Upper lobe of left lung (tissue), 6 donors: ENCODE measurements around the gene POFUT2. TPM values are rescaled to one million over a fixed set of nuclear protein-coding genes. Genes with fewer than 3 reads are reported as not detected.

Experiments used
- ATAC-seq, 2 donors: fragments of 200-7000 bp; cut with Tn5 transposase; one replicate each; pipeline ENCODE4 v1.9.1; 2022; ENCODE audit warnings: mild to moderate bottlenecking in 2 of 2, moderate library complexity in 2 of 2; ENCODE audit not compliant: low FRiP score in 2 of 2
- DNase-seq, 2 donors: peaks; one replicate each; pipeline ENCODE4 v3.0.0-alpha.2; 2019 to 2020
- H3K27ac ChIP-seq, 4 donors: fragments of 200-600 bp; sonication (generic); one replicate each; pipeline ENCODE4 v1.5.1; 2016 to 2019
- H3K27me3 ChIP-seq, 4 donors: fragments of 200-600 bp; sonication (generic); one replicate each; pipeline ENCODE4 v1.5.1; 2017 to 2019
- H3K36me3 ChIP-seq, 4 donors: fragments of 200-600 bp; sonication (generic); one replicate each; pipeline ENCODE4 v1.5.1; 2016 to 2019
- H3K4me1 ChIP-seq, 4 donors: fragments of 200-600 bp; sonication (generic); one replicate each; pipeline ENCODE4 v1.5.1; 2018 to 2019
- H3K4me3 ChIP-seq, 4 donors: fragments of 200-600 bp; sonication (generic); one replicate each; pipeline ENCODE4 v1.5.1; 2017 to 2019; ENCODE audit warnings: mild to moderate bottlenecking in 2 of 4, moderate library complexity in 1 of 4
- H3K9me3 ChIP-seq, 4 donors: fragments of 200-600 bp; sonication (generic); one replicate each; pipeline ENCODE4 v1.5.1; 2018 to 2019
- EP300 ChIP-seq, 4 donors: sonication (generic); formaldehyde crosslinking; IDR thresholded peaks; one replicate each; pipeline ENCODE4 v1.5.1; 2017; ENCODE audit warnings: antibody characterized with exemption in 4 of 4, control low read depth in 2 of 4
- POLR2A ChIP-seq, 4 donors: fragments of 450-650 bp; IDR thresholded peaks; one replicate each; pipeline ENCODE4 v1.5.1; 2016 to 2017; ENCODE audit warnings: antibody characterized with exemption in 4 of 4, mild to moderate bottlenecking in 2 of 4
- POLR2AphosphoS5 ChIP-seq, 2 donors: sonication (generic); formaldehyde crosslinking; IDR thresholded peaks; one replicate each; pipeline ENCODE4 v1.5.1; 2017; ENCODE audit warnings: antibody characterized with exemption in 2 of 2
- WGBS, 2 donors: methylation state at CpG; one replicate each; pipeline ENCODE4 v1.1.5; 2017 to 2018; 5-methylcytosine and 5-hydroxymethylcytosine counted together
- total RNA-seq, 6 donors: library from RNA; depleted of rRNA in 4 of 6; stranded (reverse); fragments of >200 nt in 4 of 6; gene quantifications; one replicate each; pipeline versions ENCODE4 v1.1.0 to v1.2.1, GENCODE V29; 2016 to 2021
- TF ChIP-seq, protein P1 (sequence below), 6 experiments: fragments of 450-650 bp in 4 of 6; fragments of 200-600 bp in 2 of 6; sonication (generic) in 2 of 6; IDR thresholded peaks; one replicate each; pipeline ENCODE4 v1.5.1; 2016 to 2019; ENCODE audit warnings: antibody characterized with exemption in 6 of 6
- donor health status: DM: no; HTN: no; CAD: no; lungs with moderate emphysema.
- donor health status: DM: no; HTN: yes; CAD: no; lungs with severe emphysema.

POFUT2 gene
- total RNA-seq, 6 donors from 2014 or later = 19.9 to 89.1 (median 32.5) TPM

GRCh38 chr21:45253180-45253579 lies 34.5 kb downstream of the POFUT2 start:
- no peak for ATAC-seq
- DNase-seq = no peak
- H3K27me3 ChIP-seq = peaks cover 0 to 3% (median 0%) of the 10 kb centered on the region in 4 donors
- no peaks in the 10 kb centered on the region for H3K9me3 ChIP-seq
- WGBS, 2 donors = 39 to 69% methylated on average over 8 of the region's 8 CpGs
- no peak overlapping the region for H3K27ac ChIP-seq
- H3K4me1 ChIP-seq = peaks cover 0 to 17% (median 2%) of the 10 kb centered on the region in 4 donors
- TF ChIP-seq, protein P1, sequence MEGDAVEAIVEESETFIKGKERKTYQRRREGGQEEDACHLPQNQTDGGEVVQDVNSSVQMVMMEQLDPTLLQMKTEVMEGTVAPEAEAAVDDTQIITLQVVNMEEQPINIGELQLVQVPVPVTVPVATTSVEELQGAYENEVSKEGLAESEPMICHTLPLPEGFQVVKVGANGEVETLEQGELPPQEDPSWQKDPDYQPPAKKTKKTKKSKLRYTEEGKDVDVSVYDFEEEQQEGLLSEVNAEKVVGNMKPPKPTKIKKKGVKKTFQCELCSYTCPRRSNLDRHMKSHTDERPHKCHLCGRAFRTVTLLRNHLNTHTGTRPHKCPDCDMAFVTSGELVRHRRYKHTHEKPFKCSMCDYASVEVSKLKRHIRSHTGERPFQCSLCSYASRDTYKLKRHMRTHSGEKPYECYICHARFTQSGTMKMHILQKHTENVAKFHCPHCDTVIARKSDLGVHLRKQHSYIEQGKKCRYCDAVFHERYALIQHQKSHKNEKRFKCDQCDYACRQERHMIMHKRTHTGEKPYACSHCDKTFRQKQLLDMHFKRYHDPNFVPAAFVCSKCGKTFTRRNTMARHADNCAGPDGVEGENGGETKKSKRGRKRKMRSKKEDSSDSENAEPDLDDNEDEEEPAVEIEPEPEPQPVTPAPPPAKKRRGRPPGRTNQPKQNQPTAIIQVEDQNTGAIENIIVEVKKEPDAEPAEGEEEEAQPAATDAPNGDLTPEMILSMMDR (IDR thresholded peaks at IDR 0.05) = no peak
- TF ChIP-seq EP300 (IDR thresholded peaks at IDR 0.05) = no peak
- TF ChIP-seq POLR2A (IDR thresholded peaks at IDR 0.05) = no peak
- no peak for TF ChIP-seq POLR2AphosphoS5 (IDR thresholded peaks at IDR 0.05)
- H3K4me3 ChIP-seq = no peak overlapping the region
- H3K36me3 ChIP-seq = no peaks in the 10 kb centered on the region

DNA sequence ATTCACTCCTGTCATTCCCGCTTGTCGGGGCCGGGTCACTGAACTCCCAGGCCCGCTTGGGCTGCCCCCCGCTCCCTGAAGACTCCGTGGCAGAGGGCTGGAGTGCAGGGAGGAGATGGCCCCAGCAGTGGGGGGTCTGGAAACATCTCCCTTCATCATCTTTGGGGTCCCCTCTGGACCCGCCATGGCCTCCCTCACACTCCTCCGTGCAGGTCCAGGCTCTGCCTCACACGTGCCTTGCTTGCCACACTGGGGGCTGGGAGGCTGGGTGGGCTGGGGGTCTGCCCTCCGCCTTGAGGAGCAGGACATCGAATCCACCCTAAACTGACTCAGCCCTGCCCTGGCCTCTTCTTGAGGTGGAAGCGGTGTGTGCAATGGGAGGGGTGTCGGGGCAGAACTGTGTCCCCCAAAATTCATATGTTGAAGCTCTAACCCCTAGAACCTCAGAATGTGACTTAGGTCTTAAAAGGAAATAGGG lies 35.2 kb downstream of the POFUT2 start:
- Histone ChIP-seq H3K27ac (no peak overlapping the region), H3K36me3 (no peaks in the 10 kb centered on the region), H3K4me3 (no peak overlapping the region), H3K27me3 (peaks cover 0 to 3% (median 0%) of the 10 kb centered on the region in 4 donors), H3K4me1 (peaks cover 0 to 15% (median 2%) of the 10 kb centered on the region in 4 donors), H3K9me3 (no peaks in the 10 kb centered on the region)
- ATAC-seq (no peak), DNase-seq (peak in 1 of 2 donors; percentile 53)
- no peak for TF ChIP-seq EP300 (IDR thresholded peaks at IDR 0.05)
- TF ChIP-seq POLR2AphosphoS5 (IDR thresholded peaks at IDR 0.05) = no peak
- TF ChIP-seq POLR2A (IDR thresholded peaks at IDR 0.05) = no peak
- TF ChIP-seq, protein P1 (IDR thresholded peaks at IDR 0.05) = no peak
- WGBS, 2 donors = 83 to 89% methylated on average over 9 to 13 of the region's 13 CpGs

DNA sequence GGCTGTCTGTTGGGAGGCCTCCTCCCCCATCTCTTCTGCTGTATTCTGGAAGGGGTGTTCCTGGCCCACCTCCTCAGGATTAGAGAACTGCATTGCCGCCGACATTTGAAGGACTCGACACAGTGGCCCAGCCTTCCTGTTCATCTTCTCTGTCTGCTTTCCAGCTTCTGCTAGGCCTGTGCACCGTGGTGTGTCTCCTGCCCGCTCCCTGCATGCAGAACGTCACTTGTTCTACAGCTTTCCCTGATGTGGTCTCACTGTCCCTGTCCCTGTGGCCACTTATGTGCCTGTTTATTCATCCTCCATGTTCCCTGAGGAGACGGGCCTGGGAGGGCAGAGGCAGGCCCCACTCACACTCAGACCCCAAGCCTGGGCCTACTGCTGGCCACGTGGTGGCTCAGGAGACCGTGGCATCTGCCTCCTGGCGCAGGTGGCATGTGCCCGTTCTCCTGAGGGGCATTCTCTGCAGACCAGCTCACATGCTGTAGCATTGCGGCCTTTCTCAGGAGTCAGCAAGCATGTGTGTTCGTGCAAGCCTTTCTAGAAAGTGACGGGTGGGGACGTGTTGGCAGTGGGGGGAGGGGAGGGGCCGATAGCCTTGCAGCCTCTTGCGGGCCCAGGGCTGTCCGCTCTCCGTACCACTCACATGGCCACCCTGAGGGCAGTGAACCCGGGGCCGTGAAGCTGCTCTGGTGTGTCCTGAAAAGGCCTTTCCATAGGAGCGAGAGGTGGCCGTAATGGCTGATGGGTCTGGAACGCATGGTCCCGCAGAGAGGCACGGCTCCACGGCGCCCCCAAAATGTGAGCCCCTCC lies 35.9 kb downstream of the POFUT2 start:
- ATAC-seq (no peak), DNase-seq (no peak)
- no peak overlapping the region for H3K27ac ChIP-seq
- no peak for TF ChIP-seq POLR2A (IDR thresholded peaks at IDR 0.05)
- TF ChIP-seq EP300 (IDR thresholded peaks at IDR 0.05) = no peak
- TF ChIP-seq POLR2AphosphoS5 (IDR thresholded peaks at IDR 0.05) = no peak
- TF ChIP-seq, protein P1 (IDR thresholded peaks at IDR 0.05) = no peak
- H3K27me3 ChIP-seq = peaks cover 0 to 3% (median 0%) of the 10 kb centered on the region in 4 donors
- H3K9me3 ChIP-seq = no peaks in the 10 kb centered on the region
- H3K4me1 ChIP-seq = peaks cover 0 to 8% (median 0%) of the 10 kb centered on the region in 4 donors
- no peak overlapping the region for H3K4me3 ChIP-seq
- 92 to 95% methylated on average over 21 to 28 of the region's 28 CpGs for WGBS, 2 donors
- H3K36me3 ChIP-seq = no peaks in the 10 kb centered on the region

- Histone ChIP-seq H3K4me1 (peaks cover 0 to under 1% (median 0%) of the 10 kb centered on the region in 4 donors), H3K4me3 (no peak overlapping the region), H3K9me3 (no peaks in the 10 kb centered on the region), H3K36me3 (no peaks in the 10 kb centered on the region), H3K27me3 (no peaks in the 10 kb centered on the region), H3K27ac (no peak overlapping the region)
- TF ChIP-seq POLR2A (IDR thresholded peaks at IDR 0.05) (no peak), POLR2AphosphoS5 (IDR thresholded peaks at IDR 0.05) (no peak), EP300 (IDR thresholded peaks at IDR 0.05) (no peak)
- TF ChIP-seq, protein P1 (IDR thresholded peaks at IDR 0.05) = no peak
- no peak for ATAC-seq
- DNase-seq = no peak
- 76 to 92% methylated on average over 11 to 13 of the region's 14 CpGs for WGBS, 2 donors
These were observed 36.6 kb downstream of the POFUT2 start for GRCh38 chr21:45250914-45251634.
